WTC11 (cell line): Measurements from ENCODE around the gene LBHD1. TPM values are rescaled to one million over a fixed set of nuclear protein-coding genes. Genes with fewer than 3 reads are reported as not detected.

Experiments
- ATAC-seq: fragments of 200-7000 bp; cut with Tn5 transposase; 2 replicates; pipeline ENCODE4 v1.10.0; 2021; ENCODE audit warnings: mild to moderate bottlenecking, moderate library complexity
- CTCF ChIA-PET: fragments of 300-600 bp; sonication (Branson Sonifier 250); formaldehyde crosslinking; loops from one replicate; lab custom pipeline; 2021; ENCODE audit warnings: antibody characterized with exemption; lab: Charles Lee
- POLR2A ChIA-PET: fragments of 350-600 bp; sonication (Branson Sonifier 250); formaldehyde crosslinking; loops from one replicate; lab custom pipeline; 2021; ENCODE audit warnings: antibody characterized with exemption; lab: Charles Lee
- DNase-seq: peaks from one replicate; pipeline ENCODE4 v3.0.0; 2021; ENCODE audit warnings: low spot score
- H3K27ac Mint-ChIP-seq: 2 replicates; pipeline ENCODE4 v1.8.0; 2021; ENCODE audit warnings: mixed read lengths
- H3K27me3 Mint-ChIP-seq: 2 replicates; pipeline ENCODE4 v1.8.0; 2021; ENCODE audit warnings: low read depth, mild to moderate bottlenecking, moderate library complexity, mixed read lengths
- H3K36me3 Mint-ChIP-seq: 2 replicates; pipeline ENCODE4 v1.8.0; 2021; ENCODE audit warnings: mixed read lengths
- H3K4me1 Mint-ChIP-seq: 2 replicates; pipeline ENCODE4 v1.8.0; 2022; ENCODE audit warnings: mixed read lengths
- H3K4me3 Mint-ChIP-seq: 2 replicates; pipeline ENCODE4 v1.8.0; 2021; ENCODE audit warnings: mild to moderate bottlenecking, moderate library complexity, mixed read lengths
- H3K9me3 Mint-ChIP-seq: 2 replicates; pipeline ENCODE4 v1.8.0; 2021; ENCODE audit warnings: mixed read lengths
- AFF4 ChIP-seq: sonication (generic); formaldehyde crosslinking; IDR thresholded peaks from 2 replicates; pipeline ENCODE4 v1.8.1; 2023; ENCODE audit warnings: mild to moderate bottlenecking, missing genetic modification reagents, borderline replicate concordance
- AR ChIP-seq: fragments of 250-450 bp; sonication (Bioruptor Pico); IDR thresholded peaks from 2 replicates; pipeline ENCODE4 v1.9.0; 2021; ENCODE audit warnings: mild to moderate bottlenecking
- ATF3 ChIP-seq: sonication (generic); formaldehyde crosslinking; conservative IDR thresholded peaks from 2 replicates; pipeline ENCODE4 v1.8.1; 2022; ENCODE audit warnings: mild to moderate bottlenecking, missing genetic modification reagents
- ERG ChIP-seq: fragments of 250-450 bp; sonication (Bioruptor Pico); IDR thresholded peaks from 2 replicates; pipeline ENCODE4 v1.8.0; 2021; ENCODE audit warnings: mild to moderate bottlenecking
- FOXK1 ChIP-seq: sonication (generic); formaldehyde crosslinking; IDR thresholded peaks from 2 replicates; pipeline ENCODE4 v1.8.0; 2022; ENCODE audit warnings: mild to moderate bottlenecking, moderate library complexity, missing genetic modification reagents
- FOXP4 ChIP-seq: sonication (generic); formaldehyde crosslinking; IDR thresholded peaks from 2 replicates; pipeline ENCODE4 v1.8.0; 2022; ENCODE audit warnings: mild to moderate bottlenecking, missing genetic modification reagents
- GABPB1 ChIP-seq: sonication (generic); formaldehyde crosslinking; IDR thresholded peaks from 2 replicates; pipeline ENCODE4 v1.8.1; 2023; ENCODE audit warnings: mild to moderate bottlenecking, missing genetic modification reagents
- JUN ChIP-seq: sonication (generic); formaldehyde crosslinking; IDR thresholded peaks from 2 replicates; pipeline ENCODE4 v1.8.0; 2023; ENCODE audit warnings: mild to moderate bottlenecking, missing genetic modification reagents
- NFATC4 ChIP-seq: fragments of 250-450 bp; sonication (Bioruptor Pico); IDR thresholded peaks from 2 replicates; pipeline ENCODE4 v1.9.0; 2021; ENCODE audit warnings: mild to moderate bottlenecking
- NR1H2 ChIP-seq: sonication (generic); formaldehyde crosslinking; IDR thresholded peaks from 2 replicates; pipeline ENCODE4 v1.9.0; 2021; ENCODE audit warnings: mild to moderate bottlenecking, moderate library complexity, missing genetic modification reagents
- PRDM15 ChIP-seq: sonication (generic); formaldehyde crosslinking; IDR thresholded peaks from 2 replicates; pipeline ENCODE4 v1.8.0; 2022; ENCODE audit warnings: missing genetic modification reagents
- RELA ChIP-seq: sonication (generic); formaldehyde crosslinking; IDR thresholded peaks from 2 replicates; pipeline ENCODE4 v1.8.1; 2022; ENCODE audit warnings: missing genetic modification reagents, mild to moderate bottlenecking, borderline replicate concordance
- SMAD3 ChIP-seq: sonication (generic); formaldehyde crosslinking; IDR thresholded peaks from 2 replicates; pipeline ENCODE4 v1.8.0; 2022; ENCODE audit warnings: missing genetic modification reagents, mild to moderate bottlenecking, borderline replicate concordance
- TEAD1 ChIP-seq: sonication (generic); formaldehyde crosslinking; IDR thresholded peaks from 2 replicates; pipeline ENCODE4 v1.8.0; 2022; ENCODE audit warnings: mild to moderate bottlenecking, missing genetic modification reagents
- TEAD4 ChIP-seq: sonication (generic); formaldehyde crosslinking; IDR thresholded peaks from 2 replicates; pipeline ENCODE4 v1.8.0; 2022; ENCODE audit warnings: mild to moderate bottlenecking, missing genetic modification reagents
- ZNF219 ChIP-seq: sonication (generic); formaldehyde crosslinking; IDR thresholded peaks from 2 replicates; pipeline ENCODE4 v1.8.0; 2023; ENCODE audit warnings: missing genetic modification reagents, mild to moderate bottlenecking, borderline replicate concordance
- ZNF281 ChIP-seq: sonication (generic); formaldehyde crosslinking; IDR thresholded peaks from 2 replicates; pipeline ENCODE4 v1.8.0; 2023; ENCODE audit warnings: mild to moderate bottlenecking, missing genetic modification reagents
- ZNF423 ChIP-seq: fragments of 250-450 bp; sonication (Bioruptor Pico); IDR thresholded peaks from 2 replicates; pipeline ENCODE4 v2.1.2; 2022; ENCODE audit warnings: mild to moderate bottlenecking, moderate library complexity
- total RNA-seq: library from RNA; stranded (reverse); gene quantifications from 3 replicates; pipeline ENCODE4 v1.2.3, GENCODE V29; 2021

Gene LBHD1
- total RNA-seq, 1 experiment from 2014 or later = 4.2 TPM

GRCh38 chr11:62647609-62648005 is 24.5 kb downstream of the LBHD1 start:
- POLR2A ChIA-PET = interaction anchor here (0.5 to 6.3 kb wide), 5 partner anchors 18 to 209 kb away, joined by 4 to 42 read pairs (median 9); partner anchors contain the start of genes C11orf98, CSKMT, LBHD1 and STX5
- H3K36me3 Mint-ChIP-seq = peaks cover 34% of the 10 kb centered on the region
- no peaks in the 10 kb centered on the region for H3K9me3 Mint-ChIP-seq
- no peak overlapping the region; the same call in 1 of the 2 replicates for H3K27ac Mint-ChIP-seq
- DNase-seq (no peak), ATAC-seq (no peak)
- CTCF ChIA-PET = interaction anchor here (0.8 to 1.1 kb wide), 2 partner anchors 17 kb away, joined by 3 to 4 read pairs; partner anchors contain the start of genes C11orf98 and CSKMT
- H3K4me3 Mint-ChIP-seq = no peak overlapping the region
- TF ChIP-seq SMAD3 (no peak), NR1H2 (CRISPR knock-in tag) (no peak), FOXP4 (no peak), ZNF423 (no peak), TEAD1 (CRISPR knock-in tag) (no peak), ZNF281 (CRISPR knock-in tag) (no peak), RELA (CRISPR knock-in tag) (no peak), AFF4 (CRISPR knock-in tag) (no peak), AR (CRISPR knock-in tag) (no peak), PRDM15 (CRISPR knock-in tag) (no peak), FOXK1 (CRISPR knock-in tag) (no peak), NFATC4 (no peak), TEAD4 (CRISPR knock-in tag) (no peak), GABPB1 (CRISPR knock-in tag) (no peak), ZNF219 (no peak), JUN (no peak), ERG (CRISPR knock-in tag) (no peak), ATF3 (CRISPR knock-in tag) (no peak)
- H3K27me3 Mint-ChIP-seq = no peaks in the 10 kb centered on the region
- H3K4me1 Mint-ChIP-seq = peaks cover 14% of the 10 kb centered on the region
